MM.1S (cell line): ENCODE results near the gene NLK.

Experiments
- CTCF ChIP-seq: fragments of 300-600 bp; sonication (generic); IDR thresholded peaks from 2 replicates; pipeline ENCODE4 v1.5.1; 2016; ENCODE audit warnings: antibody characterized with exemption, low read length, mixed read lengths
- EZH2 ChIP-seq: fragments of 300-600 bp; sonication (generic); optimal IDR thresholded peaks from 2 replicates; pipeline ENCODE3; 2017; ENCODE audit warnings: low read depth, mild to moderate bottlenecking, antibody characterized with exemption, low read length, mixed read lengths

DNA sequence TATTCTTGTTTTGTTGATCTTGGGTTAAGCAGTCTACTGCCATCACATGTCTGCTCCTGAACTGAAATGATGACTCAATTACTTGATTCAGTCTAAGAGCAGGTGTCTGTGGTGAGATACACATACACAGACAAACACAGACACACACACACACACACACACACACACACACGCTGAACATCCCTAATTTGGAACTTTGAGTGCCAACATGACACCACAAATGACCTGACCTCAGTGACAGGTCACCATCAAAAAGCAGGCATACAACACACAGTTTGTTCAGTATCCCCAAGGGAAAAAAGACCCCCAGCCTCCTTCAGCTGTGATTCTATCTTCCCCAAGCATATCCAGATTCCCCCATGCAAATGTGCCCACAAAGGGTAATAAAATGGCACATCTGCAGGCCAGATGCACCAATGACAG, 146.4 kb downstream of the NLK start:
- no peak for TF ChIP-seq CTCF
- TF ChIP-seq EZH2, result no peak
